Activated naive CD4-positive, alpha-beta T cell treated with anti-CD3 and anti-CD28 coated beads, Interleukin-2, amount 10 ng/mL, durations not matched to agents 5 hours and 36 hours (primary cell): ENCODE data around the gene TASL. TPM values are rescaled to one million over a fixed set of nuclear protein-coding genes. Genes with fewer than 3 reads are reported as not detected.

Experiments used
- total RNA-seq, 2 experiments: library from RNA; stranded (reverse); gene quantifications; one replicate each; pipeline ENCODE4 v1.2.3, GENCODE V29; 2021

TASL gene, protein sequence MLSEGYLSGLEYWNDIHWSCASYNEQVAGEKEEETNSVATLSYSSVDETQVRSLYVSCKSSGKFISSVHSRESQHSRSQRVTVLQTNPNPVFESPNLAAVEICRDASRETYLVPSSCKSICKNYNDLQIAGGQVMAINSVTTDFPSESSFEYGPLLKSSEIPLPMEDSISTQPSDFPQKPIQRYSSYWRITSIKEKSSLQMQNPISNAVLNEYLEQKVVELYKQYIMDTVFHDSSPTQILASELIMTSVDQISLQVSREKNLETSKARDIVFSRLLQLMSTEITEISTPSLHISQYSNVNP
- total RNA-seq: 1 to 10 TPM; 4.0 to 4.5 TPM

DNA sequence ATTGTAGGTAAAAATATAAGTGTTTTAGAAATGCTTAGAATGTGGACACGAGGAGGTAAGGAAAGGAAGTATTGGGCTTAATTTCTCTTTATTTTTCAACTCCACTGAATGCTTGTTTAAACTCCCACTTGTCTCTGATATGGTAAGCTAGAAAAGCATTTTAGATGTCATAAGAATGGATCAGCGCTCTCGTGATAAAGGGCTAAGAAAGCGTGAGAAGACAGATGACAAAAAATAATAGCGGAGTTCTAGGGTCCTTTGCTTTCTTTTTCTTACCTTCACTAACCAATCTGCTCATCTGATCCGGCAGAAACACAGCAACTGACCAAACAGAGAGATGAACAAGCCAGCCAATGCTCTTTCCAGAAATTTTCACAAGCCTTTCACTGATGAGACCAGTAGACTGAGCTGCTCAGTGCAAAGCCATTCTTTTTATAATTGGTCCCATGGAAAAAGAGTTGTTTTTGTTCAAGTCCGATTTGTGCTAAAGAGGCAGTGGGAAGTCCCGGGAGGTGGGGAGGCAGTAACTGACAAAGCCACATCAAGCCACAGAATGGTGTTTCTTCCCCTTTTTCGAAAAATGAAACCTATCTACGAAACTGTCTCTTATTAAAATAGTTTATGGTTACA is at the start of gene TASL:
TASL (minus strand) TSS at position 405 of the 630 bp plus-strand sequence. CDS start 17,411 bp downstream, outside the sequence.

Other genes starting within 250 kb of the TASL start
- 10 to 100 TPM; 18.5 to 18.9 TPM for gene GK, start 75.7 kb upstream of the TASL start, total RNA-seq